H1 (cell line): ENCODE data around the gene TP53I11. TPM values are rescaled to one million over a fixed set of nuclear protein-coding genes. Genes with fewer than 3 reads are reported as not detected.

Experiments
- ASH2L ChIP-seq: fragments of 200-600, 300-600 bp; sonication (generic); IDR thresholded peaks from one replicate; pipeline ENCODE4 v1.7.1; 2017; ENCODE audit warnings: low read length
- BACH1 ChIP-seq: IDR thresholded peaks from 2 replicates; pipeline ENCODE4 v1.6.1; 2012; ENCODE audit warnings: low read length, improper control_type of control experiment
- CHD1 ChIP-seq: IDR thresholded peaks from 2 replicates; pipeline ENCODE4 v1.6.1; 2012; ENCODE audit warnings: low read depth, low read length, improper control_type of control experiment
- EGR1 ChIP-seq: IDR thresholded peaks from 2 replicates; pipeline ENCODE4 v1.6.1; 2011; ENCODE audit warnings: low read depth, low read length, borderline replicate concordance
- EP300 ChIP-seq, 2 experiments: IDR thresholded peaks; 1 replicate in 1 of 2; 2 replicates in 1 of 2; pipeline ENCODE4 v1.6.1; 2011 to 2012; ENCODE audit warnings: low read depth in 2 of 2, low read length in 2 of 2, mild to moderate bottlenecking in 2 of 2, borderline replicate concordance in 1 of 2, inconsistent platforms in 1 of 2, moderate library complexity in 1 of 2
- EZH2 ChIP-seq: fragments of 200-600 bp; sonication (generic); IDR thresholded peaks from 2 replicates; pipeline ENCODE4 v1.7.1; 2012; ENCODE audit warnings: low read depth, mild to moderate bottlenecking, moderate library complexity, low read length, inconsistent platforms; ENCODE audit not compliant: severe bottlenecking
- KDM5A ChIP-seq: fragments of 200-600 bp; IDR thresholded peaks from 2 replicates; pipeline ENCODE4 v1.7.1; 2012; ENCODE audit warnings: mild to moderate bottlenecking, low read length, inconsistent platforms, mixed read lengths
- MAFK ChIP-seq: IDR thresholded peaks from 2 replicates; pipeline ENCODE4 v1.6.1; 2012; ENCODE audit warnings: low read depth, mild to moderate bottlenecking, improper control_type of control experiment, low read length
- NRF1 ChIP-seq: IDR thresholded peaks from 2 replicates; pipeline ENCODE4 v1.6.1; 2011; ENCODE audit warnings: mild to moderate bottlenecking, low read depth, low read length, improper control_type of control experiment
- POLR2A ChIP-seq, 2 experiments: IDR thresholded peaks; 1 replicate in 1 of 2; 2 replicates in 1 of 2; pipeline ENCODE4 v1.6.1; 2011; ENCODE audit warnings: low read depth in 2 of 2, low read length in 2 of 2, mild to moderate bottlenecking in 2 of 2; ENCODE audit errors: control extremely low read depth in 1 of 2
- RBBP5 ChIP-seq: IDR thresholded peaks from 2 replicates; pipeline ENCODE4 v1.7.1; 2012; ENCODE audit warnings: low read depth, mild to moderate bottlenecking, inconsistent platforms, low read length, moderate library complexity, borderline replicate concordance
- RNF2 ChIP-seq: fragments of 200-900, 300-1000 bp; sonication (generic); IDR thresholded peaks from 2 replicates; pipeline ENCODE4 v1.7.1; 2016; ENCODE audit warnings: borderline replicate concordance, low read depth, mild to moderate bottlenecking, antibody characterized with exemption, low read length; ENCODE audit not compliant: poor library complexity, severe bottlenecking; ENCODE audit errors: missing control alignments
- SIX5 ChIP-seq: IDR thresholded peaks from 2 replicates; pipeline ENCODE4 v1.6.1; 2011; ENCODE audit warnings: mild to moderate bottlenecking, low read depth, low read length
- SP4 ChIP-seq: IDR thresholded peaks from 2 replicates; pipeline ENCODE4 v1.6.1; 2012; ENCODE audit warnings: low read length, inconsistent platforms
- polyA plus RNA-seq, 7 experiments: library from polyadenylated mRNA; depleted of rRNA in 3 of 7; stranded (reverse) in 5 of 7; unstranded in 2 of 7; fragments of >200 nt in 5 of 7; fragments of 200-250 nt in 2 of 7; gene quantifications; 1 replicate in 5 of 7; 2 replicates in 1 of 7; 4 replicates in 1 of 7; pipeline versions ENCODE4 v1.2.1 to v1.2.3, GENCODE V29; 2011 to 2013; ENCODE audit warnings: missing spikeins in 2 of 7, mixed read lengths in 2 of 7
- total RNA-seq: library from RNA; stranded (reverse); fragmentation: NEBNext Ultra II Directional; extraction: Animal tissue kit (Norgen Biotek cat#: 25700); gene quantifications from 2 replicates; pipeline ENCODE4 v1.2.1, GENCODE V29; 2021
- TF ChIP-seq, protein P1 (sequence below): IDR thresholded peaks from 2 replicates; pipeline ENCODE4 v1.6.1; 2011; ENCODE audit warnings: low read depth, mild to moderate bottlenecking, low read length; ENCODE audit not compliant: insufficient read depth
- TF ChIP-seq, protein P2 (sequence below): IDR thresholded peaks from 2 replicates; pipeline ENCODE4 v1.6.1; 2012; ENCODE audit warnings: inconsistent platforms
- TF ChIP-seq, protein P3 (sequence below), 3 experiments: IDR thresholded peaks; 1 replicate in 2 of 3; 2 replicates in 1 of 3; pipeline versions ENCODE4 v1.5.1 to v1.6.1; 2011; ENCODE audit warnings: low read length in 3 of 3, mild to moderate bottlenecking in 3 of 3, inconsistent platforms in 2 of 3, low read depth in 1 of 3, moderate library complexity in 1 of 3; ENCODE audit not compliant: insufficient read depth in 1 of 3; ENCODE audit errors: control extremely low read depth in 1 of 3
- TF ChIP-seq, protein P4 (sequence below): IDR thresholded peaks from 2 replicates; pipeline ENCODE4 v1.6.1; 2012; ENCODE audit warnings: low read length, inconsistent platforms

Gene TP53I11
- total and polyA plus RNA-seq, 2 of the 8 experiments (the other 6 are each of a cell fraction or from before 2014, with no cell fraction given) = 34.0 to 46.3 TPM

DNA sequence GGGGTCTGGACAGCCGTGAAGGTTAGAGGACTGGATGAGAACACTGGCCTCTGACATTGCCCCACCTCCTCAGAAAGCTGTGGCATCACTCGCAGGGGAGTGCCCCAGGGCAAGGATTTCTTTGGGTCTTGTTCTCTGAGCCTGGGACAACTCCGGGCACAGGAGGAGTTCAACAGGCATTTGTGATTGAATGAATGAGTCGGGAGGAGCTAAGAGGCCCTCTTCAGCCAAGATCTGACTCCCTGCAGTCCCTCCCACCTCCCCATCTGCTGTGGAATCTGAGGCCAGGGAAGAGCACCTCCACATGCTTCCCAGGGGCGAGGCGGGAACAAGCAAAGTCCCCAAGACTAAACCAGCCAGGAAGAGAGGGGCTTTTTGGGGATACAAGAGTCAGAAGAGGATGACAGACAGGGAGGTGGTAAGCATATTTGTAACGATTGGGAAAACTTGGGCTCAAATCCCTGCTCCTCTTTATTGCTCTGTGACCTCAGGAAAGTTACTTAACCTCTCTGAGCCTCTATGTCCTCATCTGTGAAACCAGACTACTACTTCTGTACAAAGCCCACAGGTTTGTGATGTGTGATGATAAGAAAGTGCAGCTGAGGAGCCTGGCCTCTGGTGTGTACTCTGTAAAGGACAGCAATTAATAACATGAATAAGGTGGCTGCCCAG lies 6.4 kb downstream of the TP53I11 start (continued):
- TF ChIP-seq, protein P1, sequence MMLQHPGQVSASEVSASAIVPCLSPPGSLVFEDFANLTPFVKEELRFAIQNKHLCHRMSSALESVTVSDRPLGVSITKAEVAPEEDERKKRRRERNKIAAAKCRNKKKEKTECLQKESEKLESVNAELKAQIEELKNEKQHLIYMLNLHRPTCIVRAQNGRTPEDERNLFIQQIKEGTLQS = no peak
- TF ChIP-seq ASH2L (no peak), EZH2 (no peak), EP300 (IDR thresholded peaks at IDR 0.05; ENCODE audit: borderline replicate concordance in 1 of 2, low read depth in 2 of 2, low read length in 2 of 2) (no peak), NRF1 (no peak), SP4 (no peak), RNF2 (no peak), MAFK (no peak), SIX5 (no peak), BACH1 (no peak), POLR2A (IDR thresholded peaks at IDR 0.05; ENCODE audit: control extremely low read depth in 1 of 2, low read depth in 2 of 2, low read length in 2 of 2) (no peak), EGR1 (no peak), CHD1 (no peak), KDM5A (no peak), RBBP5 (no peak)
- TF ChIP-seq, protein P2, sequence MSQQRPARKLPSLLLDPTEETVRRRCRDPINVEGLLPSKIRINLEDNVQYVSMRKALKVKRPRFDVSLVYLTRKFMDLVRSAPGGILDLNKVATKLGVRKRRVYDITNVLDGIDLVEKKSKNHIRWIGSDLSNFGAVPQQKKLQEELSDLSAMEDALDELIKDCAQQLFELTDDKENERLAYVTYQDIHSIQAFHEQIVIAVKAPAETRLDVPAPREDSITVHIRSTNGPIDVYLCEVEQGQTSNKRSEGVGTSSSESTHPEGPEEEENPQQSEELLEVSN = peak; percentile 29
- TF ChIP-seq, protein P3, sequence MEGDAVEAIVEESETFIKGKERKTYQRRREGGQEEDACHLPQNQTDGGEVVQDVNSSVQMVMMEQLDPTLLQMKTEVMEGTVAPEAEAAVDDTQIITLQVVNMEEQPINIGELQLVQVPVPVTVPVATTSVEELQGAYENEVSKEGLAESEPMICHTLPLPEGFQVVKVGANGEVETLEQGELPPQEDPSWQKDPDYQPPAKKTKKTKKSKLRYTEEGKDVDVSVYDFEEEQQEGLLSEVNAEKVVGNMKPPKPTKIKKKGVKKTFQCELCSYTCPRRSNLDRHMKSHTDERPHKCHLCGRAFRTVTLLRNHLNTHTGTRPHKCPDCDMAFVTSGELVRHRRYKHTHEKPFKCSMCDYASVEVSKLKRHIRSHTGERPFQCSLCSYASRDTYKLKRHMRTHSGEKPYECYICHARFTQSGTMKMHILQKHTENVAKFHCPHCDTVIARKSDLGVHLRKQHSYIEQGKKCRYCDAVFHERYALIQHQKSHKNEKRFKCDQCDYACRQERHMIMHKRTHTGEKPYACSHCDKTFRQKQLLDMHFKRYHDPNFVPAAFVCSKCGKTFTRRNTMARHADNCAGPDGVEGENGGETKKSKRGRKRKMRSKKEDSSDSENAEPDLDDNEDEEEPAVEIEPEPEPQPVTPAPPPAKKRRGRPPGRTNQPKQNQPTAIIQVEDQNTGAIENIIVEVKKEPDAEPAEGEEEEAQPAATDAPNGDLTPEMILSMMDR (IDR thresholded peaks at IDR 0.05; ENCODE audit: control extremely low read depth in 1 of 3, insufficient read depth in 1 of 3, low read depth in 1 of 3, low read length in 3 of 3) = no peak
- TF ChIP-seq, protein P4, sequence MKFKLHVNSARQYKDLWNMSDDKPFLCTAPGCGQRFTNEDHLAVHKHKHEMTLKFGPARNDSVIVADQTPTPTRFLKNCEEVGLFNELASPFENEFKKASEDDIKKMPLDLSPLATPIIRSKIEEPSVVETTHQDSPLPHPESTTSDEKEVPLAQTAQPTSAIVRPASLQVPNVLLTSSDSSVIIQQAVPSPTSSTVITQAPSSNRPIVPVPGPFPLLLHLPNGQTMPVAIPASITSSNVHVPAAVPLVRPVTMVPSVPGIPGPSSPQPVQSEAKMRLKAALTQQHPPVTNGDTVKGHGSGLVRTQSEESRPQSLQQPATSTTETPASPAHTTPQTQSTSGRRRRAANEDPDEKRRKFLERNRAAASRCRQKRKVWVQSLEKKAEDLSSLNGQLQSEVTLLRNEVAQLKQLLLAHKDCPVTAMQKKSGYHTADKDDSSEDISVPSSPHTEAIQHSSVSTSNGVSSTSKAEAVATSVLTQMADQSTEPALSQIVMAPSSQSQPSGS = no peak
